Measurements from ENCODE around the gene BABAM2.

GRCh38 chr2:28217042-28217740 is 326.7 kb downstream of the BABAM2 start:
- TF ChIP-seq CTCF (IDR thresholded peaks at IDR 0.05 in 4 of 5, conservative IDR thresholded peaks at IDR 0.05 in 1 of 5) (no peak), POLR2A (IDR thresholded peaks at IDR 0.05) (no peak)

Measured in gastrocnemius medialis (tissue), 4 donors.